SK-N-SH (cell line): Measurements from ENCODE around the gene MYPN. TPM values are rescaled to one million over a fixed set of nuclear protein-coding genes. Genes with fewer than 3 reads are reported as not detected.

ENCODE experiments used
- CTCF ChIA-PET: fragments of 300-600, 350-600 bp; formaldehyde crosslinking; extraction: SDS; loops from one replicate; lab custom pipeline; 2021; lab: Yijun Ruan, JAX
- POLR2A ChIA-PET: fragments of 350-600 bp; sonication (Branson Sonifier 250); formaldehyde crosslinking; extraction: SDS; loops from one replicate; lab custom pipeline; 2020; ENCODE audit warnings: antibody characterized with exemption, inconsistent platforms; lab: Yijun Ruan, JAX
- DNase-seq: peaks from one replicate; pipeline ENCODE4 v3.0.0; 2012
- H2AFZ ChIP-seq: fragments of 200-600 bp; sonication (generic); 2 replicates; pipeline ENCODE4 v1.8.1; 2016; ENCODE audit warnings: antibody characterized with exemption, mild to moderate bottlenecking, low read depth
- H3F3A ChIP-seq: fragments of 200-600 bp; sonication (generic); replicated peaks from 2 replicates; pipeline ENCODE3; 2016; ENCODE audit warnings: antibody characterized with exemption, mild to moderate bottlenecking; ENCODE audit not compliant: insufficient read depth
- H3K27ac ChIP-seq, 2 experiments: fragments of 200-500 bp in 1 of 2; fragments of 200-600 bp in 1 of 2; sonication (Bioruptor generic) in 1 of 2; sonication (generic), shearing (Covaris generic) in 1 of 2; 2 replicates each; pipeline versions ENCODE4 v1.5.1 to v1.6.1; 2014 to 2016; ENCODE audit warnings: low read depth in 2 of 2, inconsistent platforms in 1 of 2, low read length in 1 of 2, mild to moderate bottlenecking in 1 of 2, mixed read lengths in 1 of 2
- H3K27me3 ChIP-seq: fragments of 200-600 bp; sonication (generic), shearing (Covaris generic); 2 replicates; pipeline ENCODE4 v1.6.1; 2016; ENCODE audit warnings: mixed run types; ENCODE audit not compliant: insufficient read depth
- H3K36me3 ChIP-seq, 2 experiments: fragments of 200-500 bp in 1 of 2; fragments of 200-600 bp in 1 of 2; sonication (Bioruptor generic) in 1 of 2; sonication (generic) in 1 of 2; replicated peaks in 1 of 2; 2 replicates each; pipeline versions ENCODE3 to v1.5.1; 2014 to 2016; ENCODE audit warnings: low read length in 1 of 2, mild to moderate bottlenecking in 1 of 2; ENCODE audit not compliant: insufficient read depth in 2 of 2, control insufficient read depth in 1 of 2
- H3K4me1 ChIP-seq, 2 experiments: fragments of 200-500 bp in 1 of 2; fragments of 200-600 bp in 1 of 2; sonication (Bioruptor generic) in 1 of 2; sonication (generic), shearing (Covaris generic) in 1 of 2; 2 replicates each; pipeline versions ENCODE4 v1.5.1 to v1.6.1; 2014 to 2016; ENCODE audit warnings: low read depth in 1 of 2, low read length in 1 of 2, mixed run types in 1 of 2; ENCODE audit not compliant: insufficient read depth in 2 of 2, control insufficient read depth in 1 of 2
- H3K4me2 ChIP-seq: fragments of 200-600 bp; sonication (generic), shearing (Covaris generic); 2 replicates; pipeline ENCODE4 v1.6.1; 2017; ENCODE audit warnings: mixed run types
- H3K4me3 ChIP-seq, 2 experiments: fragments of 200-500 bp in 1 of 2; fragments of 200-600 bp in 1 of 2; sonication (Bioruptor generic) in 1 of 2; sonication (generic), shearing (Covaris generic) in 1 of 2; 2 replicates each; pipeline versions ENCODE4 v1.5.1 to v1.8.1; 2014 to 2016; ENCODE audit warnings: low read depth in 2 of 2, inconsistent platforms in 1 of 2, low read length in 1 of 2, mild to moderate bottlenecking in 1 of 2, mixed read lengths in 1 of 2, moderate library complexity in 1 of 2
- H3K79me2 ChIP-seq: fragments of 200-600 bp; sonication (generic); 2 replicates; pipeline ENCODE4 v1.8.1; 2017; ENCODE audit warnings: mild to moderate bottlenecking; ENCODE audit not compliant: insufficient read depth
- H3K9ac ChIP-seq: fragments of 200-600 bp; sonication (generic); 2 replicates; pipeline ENCODE4 v1.6.1; 2017; ENCODE audit warnings: mixed run types
- H3K9me2 ChIP-seq: fragments of 200-600 bp; sonication (generic); 2 replicates; pipeline ENCODE4 v1.6.1; 2017; ENCODE audit warnings: mixed run types
- H3K9me3 ChIP-seq: fragments of 200-600 bp; sonication (generic); 2 replicates; pipeline ENCODE4 v1.6.1; 2017; ENCODE audit warnings: mixed run types, mild to moderate bottlenecking, moderate library complexity
- H4K20me1 ChIP-seq: fragments of 200-600 bp; sonication (generic); 2 replicates; pipeline ENCODE4 v1.6.1; 2017; ENCODE audit warnings: mild to moderate bottlenecking, mixed run types; ENCODE audit not compliant: insufficient read depth
- CHD2 ChIP-seq: fragments of 150-350 bp; IDR thresholded peaks from 2 replicates; pipeline ENCODE4 v1.6.1; 2018; ENCODE audit warnings: low read length; ENCODE audit not compliant: partially characterized antibody
- EP300 ChIP-seq, 2 experiments: IDR thresholded peaks; 2 replicates each; pipeline versions ENCODE4 v1.4.0 to v1.6.1; 2012; ENCODE audit warnings: borderline replicate concordance in 1 of 2, low read depth in 1 of 2, low read length in 1 of 2
- EZH2phosphoT487 ChIP-seq: fragments of 200-600 bp; sonication (generic); IDR thresholded peaks from 2 replicates; pipeline ENCODE4 v1.6.1; 2017; ENCODE audit warnings: low read depth, mixed run types, mild to moderate bottlenecking, antibody characterized with exemption, moderate library complexity, borderline replicate concordance
- FOSL2 ChIP-seq: IDR thresholded peaks from 2 replicates; pipeline ENCODE4 v1.4.0; 2012; ENCODE audit warnings: low read depth, mild to moderate bottlenecking, moderate library complexity, borderline replicate concordance
- FOXJ3 ChIP-seq: sonication (generic); formaldehyde crosslinking; IDR thresholded peaks from 2 replicates; pipeline ENCODE4 v1.5.1; 2020; ENCODE audit warnings: mild to moderate bottlenecking, missing genetic modification reagents
- GABPA ChIP-seq: IDR thresholded peaks from 2 replicates; pipeline ENCODE4 v1.4.0; 2012; ENCODE audit warnings: low read depth, mild to moderate bottlenecking
- JUND ChIP-seq: IDR thresholded peaks from 2 replicates; pipeline ENCODE4 v1.4.0; 2012
- NRF1 ChIP-seq: IDR thresholded peaks from 2 replicates; pipeline ENCODE4 v1.6.1; 2012; ENCODE audit warnings: low read depth, mild to moderate bottlenecking, low read length
- PBX3 ChIP-seq: IDR thresholded peaks from 2 replicates; pipeline ENCODE4; 2012
- RCOR1 ChIP-seq: fragments of 150-350 bp; IDR thresholded peaks from 2 replicates; pipeline ENCODE4 v1.6.1; 2017; ENCODE audit warnings: antibody characterized with exemption, low read length
- REST ChIP-seq: IDR thresholded peaks from 2 replicates; pipeline ENCODE4 v1.6.1; 2012; ENCODE audit warnings: mild to moderate bottlenecking, low read depth, low read length, moderate library complexity
- RXRA ChIP-seq: IDR thresholded peaks from 2 replicates; pipeline ENCODE4 v1.4.0; 2012; ENCODE audit warnings: low read depth, mild to moderate bottlenecking, borderline replicate concordance
- YY1 ChIP-seq: IDR thresholded peaks from 2 replicates; pipeline ENCODE4 v1.4.0; 2012; ENCODE audit warnings: low read depth, mild to moderate bottlenecking
- WGBS: methylation state at CpG from one replicate; pipeline ENCODE4 v1.1.6; 2017; ENCODE audit warnings: low lambda C conversion rate; 5-methylcytosine and 5-hydroxymethylcytosine counted together
- polyA plus RNA-seq, 3 experiments: library from polyadenylated mRNA; depleted of rRNA; stranded (reverse); fragments of >200 nt; gene quantifications; 2 replicates each; pipeline ENCODE4 v1.2.3, GENCODE V29; 2012
- TF ChIP-seq, protein P1 (sequence below): IDR thresholded peaks from 2 replicates; pipeline ENCODE4 v1.4.0; 2012; ENCODE audit warnings: low read depth, borderline replicate concordance
- TF ChIP-seq, protein P2 (sequence below): fragments of 150-350 bp; IDR thresholded peaks from 2 replicates; pipeline ENCODE4 v1.6.1; 2017; ENCODE audit warnings: antibody characterized with exemption, low read length, low read depth, borderline replicate concordance
- TF ChIP-seq, protein P3 (sequence below): fragments of 150-350 bp; IDR thresholded peaks from 2 replicates; pipeline ENCODE4 v1.6.1; 2016; ENCODE audit warnings: mild to moderate bottlenecking, low read depth, low read length

Gene MYPN
- polyA plus RNA-seq, 1 of the 3 experiments (the other 2 are of a cell fraction), result 0.43 TPM

DNA sequence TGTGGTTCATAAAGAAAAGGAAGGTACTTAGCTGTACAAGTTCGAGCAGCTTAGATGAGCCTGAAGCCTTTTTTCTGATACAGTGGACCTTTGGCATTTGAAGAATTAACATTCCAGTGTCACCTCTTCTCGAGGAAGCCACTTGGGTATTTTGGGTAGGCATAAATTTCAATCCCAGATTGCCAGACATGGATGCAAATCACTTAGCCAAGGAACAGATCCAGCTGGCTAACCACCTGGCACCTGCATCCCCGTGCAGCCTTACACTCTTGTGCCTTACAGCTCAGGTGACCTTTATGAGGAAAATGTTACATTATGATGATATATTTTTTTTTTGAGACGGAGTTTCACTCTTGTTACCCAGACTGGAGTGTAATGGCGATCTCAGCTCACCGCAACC lies 138.6 kb downstream of the MYPN start:
- 0 out of 2 replicates have a peak, but pooled peaks cover 1% of the 10 kb centered on the region for H3K27me3 ChIP-seq
- no peak overlapping the region for H3K4me3 ChIP-seq
- no peak overlapping the region for H3K9ac ChIP-seq
- H3K4me1 ChIP-seq, result no peaks in the 10 kb centered on the region
- POLR2A ChIA-PET, result interaction anchor here (1.0 kb wide), 1 partner anchor 17 kb away, joined by 3 read pairs; no protein-coding TSS in a partner anchor
- H3K9me2 ChIP-seq, result no peaks in the 10 kb centered on the region
- H2AFZ ChIP-seq, result no peak overlapping the region
- 48% methylated on average over 6 of the region's 6 CpGs for WGBS
- no peaks in the 10 kb centered on the region for H4K20me1 ChIP-seq
- no peak for DNase-seq
- H3K79me2 ChIP-seq, result no peaks in the 10 kb centered on the region
- no peak overlapping the region for H3K4me2 ChIP-seq
- no peaks in the 10 kb centered on the region for H3K36me3 ChIP-seq
- H3K27ac ChIP-seq, result no peak overlapping the region
- H3K9me3 ChIP-seq, result no peaks in the 10 kb centered on the region
- no peak for TF ChIP-seq PBX3
- TF ChIP-seq, protein P1, sequence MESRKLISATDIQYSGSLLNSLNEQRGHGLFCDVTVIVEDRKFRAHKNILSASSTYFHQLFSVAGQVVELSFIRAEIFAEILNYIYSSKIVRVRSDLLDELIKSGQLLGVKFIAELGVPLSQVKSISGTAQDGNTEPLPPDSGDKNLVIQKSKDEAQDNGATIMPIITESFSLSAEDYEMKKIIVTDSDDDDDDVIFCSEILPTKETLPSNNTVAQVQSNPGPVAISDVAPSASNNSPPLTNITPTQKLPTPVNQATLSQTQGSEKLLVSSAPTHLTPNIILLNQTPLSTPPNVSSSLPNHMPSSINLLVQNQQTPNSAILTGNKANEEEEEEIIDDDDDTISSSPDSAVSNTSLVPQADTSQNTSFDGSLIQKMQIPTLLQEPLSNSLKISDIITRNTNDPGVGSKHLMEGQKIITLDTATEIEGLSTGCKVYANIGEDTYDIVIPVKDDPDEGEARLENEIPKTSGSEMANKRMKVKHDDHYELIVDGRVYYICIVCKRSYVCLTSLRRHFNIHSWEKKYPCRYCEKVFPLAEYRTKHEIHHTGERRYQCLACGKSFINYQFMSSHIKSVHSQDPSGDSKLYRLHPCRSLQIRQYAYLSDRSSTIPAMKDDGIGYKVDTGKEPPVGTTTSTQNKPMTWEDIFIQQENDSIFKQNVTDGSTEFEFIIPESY, result no peak
- TF ChIP-seq GABPA, result no peak
- TF ChIP-seq JUND, result no peak
- TF ChIP-seq RXRA, result no peak
- no peak for TF ChIP-seq RCOR1
- no peak for TF ChIP-seq YY1
- TF ChIP-seq, protein P2, sequence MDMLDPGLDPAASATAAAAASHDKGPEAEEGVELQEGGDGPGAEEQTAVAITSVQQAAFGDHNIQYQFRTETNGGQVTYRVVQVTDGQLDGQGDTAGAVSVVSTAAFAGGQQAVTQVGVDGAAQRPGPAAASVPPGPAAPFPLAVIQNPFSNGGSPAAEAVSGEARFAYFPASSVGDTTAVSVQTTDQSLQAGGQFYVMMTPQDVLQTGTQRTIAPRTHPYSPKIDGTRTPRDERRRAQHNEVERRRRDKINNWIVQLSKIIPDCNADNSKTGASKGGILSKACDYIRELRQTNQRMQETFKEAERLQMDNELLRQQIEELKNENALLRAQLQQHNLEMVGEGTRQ, result no peak
- no peak for TF ChIP-seq EZH2phosphoT487
- TF ChIP-seq FOSL2, result no peak
- TF ChIP-seq REST, result no peak
- TF ChIP-seq, protein P3, sequence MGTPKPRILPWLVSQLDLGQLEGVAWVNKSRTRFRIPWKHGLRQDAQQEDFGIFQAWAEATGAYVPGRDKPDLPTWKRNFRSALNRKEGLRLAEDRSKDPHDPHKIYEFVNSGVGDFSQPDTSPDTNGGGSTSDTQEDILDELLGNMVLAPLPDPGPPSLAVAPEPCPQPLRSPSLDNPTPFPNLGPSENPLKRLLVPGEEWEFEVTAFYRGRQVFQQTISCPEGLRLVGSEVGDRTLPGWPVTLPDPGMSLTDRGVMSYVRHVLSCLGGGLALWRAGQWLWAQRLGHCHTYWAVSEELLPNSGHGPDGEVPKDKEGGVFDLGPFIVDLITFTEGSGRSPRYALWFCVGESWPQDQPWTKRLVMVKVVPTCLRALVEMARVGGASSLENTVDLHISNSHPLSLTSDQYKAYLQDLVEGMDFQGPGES, result no peak
- TF ChIP-seq FOXJ3, result no peak
- TF ChIP-seq CHD2, result no peak
- TF ChIP-seq NRF1, result no peak
- no peak for TF ChIP-seq EP300 (IDR thresholded peaks at IDR 0.05; ENCODE audit: borderline replicate concordance in 1 of 2, low read depth in 1 of 2, low read length in 1 of 2)
- no peaks in the 10 kb centered on the region for H3F3A ChIP-seq
- CTCF ChIA-PET, result interaction anchor here (1.1 kb wide), 1 partner anchor 22 kb away, joined by 3 read pairs; no protein-coding TSS in a partner anchor
